Heart left ventricle (tissue), 16 donors: ENCODE measurements around the gene CLMN. TPM values are rescaled to one million over a fixed set of nuclear protein-coding genes. Genes with fewer than 3 reads are reported as not detected.

Experiments
- ATAC-seq, 4 donors: fragments of 200-7000 bp; cut with Tn5 transposase; one replicate each; pipeline ENCODE4 v1.9.1; 2020 to 2022; ENCODE audit warnings: moderate library complexity in 4 of 4, mild to moderate bottlenecking in 3 of 4, moderate number of reproducible peaks in 1 of 4
- DNase-seq, 5 donors: peaks; one replicate each; pipeline ENCODE4 v3.0.0-alpha.2; 2020
- H3K27ac ChIP-seq, 12 donors: fragments of 200-600 bp; sonication (generic) in 4 of 12; one replicate each; pipeline versions ENCODE4 v1.5.0 to v1.8.0; 2016 to 2022; ENCODE audit warnings: mild to moderate bottlenecking in 2 of 12
- H3K27me3 ChIP-seq, 9 donors: fragments of 200-600 bp; sonication (generic) in 2 of 9; one replicate each; pipeline versions ENCODE4 v1.5.1 to v1.8.0; 2016 to 2022; ENCODE audit warnings: mild to moderate bottlenecking in 3 of 9
- H3K36me3 ChIP-seq, 9 donors: fragments of 200-600 bp; sonication (generic) in 2 of 9; one replicate each; pipeline versions ENCODE4 v1.5.0 to v1.8.0; 2018 to 2022; ENCODE audit warnings: mild to moderate bottlenecking in 2 of 9
- H3K4me1 ChIP-seq, 12 donors: fragments of 200-600 bp; sonication (generic) in 4 of 12; one replicate each; pipeline versions ENCODE4 v1.5.0 to v1.8.0; 2016 to 2022; ENCODE audit warnings: mild to moderate bottlenecking in 3 of 12
- H3K4me3 ChIP-seq, 12 donors: fragments of 200-600 bp; sonication (generic) in 4 of 12; one replicate each; pipeline versions ENCODE4 v1.5.0 to v1.8.0; 2017 to 2022; ENCODE audit warnings: mild to moderate bottlenecking in 9 of 12, moderate library complexity in 4 of 12
- H3K9me3 ChIP-seq, 12 donors: fragments of 200-600 bp; sonication (generic) in 4 of 12; one replicate each; pipeline versions ENCODE4 v1.5.0 to v1.8.0; 2016 to 2022; ENCODE audit warnings: mild to moderate bottlenecking in 1 of 12
- POLR2A ChIP-seq, 2 donors: fragments of 450-650 bp; IDR thresholded peaks; one replicate each; pipeline ENCODE4 v1.6.1; 2017; ENCODE audit warnings: antibody characterized with exemption in 2 of 2, mild to moderate bottlenecking in 2 of 2, moderate library complexity in 2 of 2
- WGBS, 4 donors: extraction: QIAGEN DNeasy Blood & Tissue Kit in 2 of 4; methylation state at CpG; one replicate each; pipeline versions ENCODE4 v1.1.5 to v1.1.7; 2013 to 2018; 5-methylcytosine and 5-hydroxymethylcytosine counted together
- intact Hi-C, 10 donors: fragments of 100-400 bp; cut with DNase I; formaldehyde crosslinking; loops; one replicate each; pipeline versions ENCODE4 v1.11.1 to v1.14.2; 2022
- polyA plus RNA-seq, 2 donors: library from polyadenylated mRNA; stranded (reverse); fragments of 200-250 nt; gene quantifications; one replicate each; pipeline ENCODE4 v1.2.3, GENCODE V29; 2013
- total RNA-seq, 9 donors: library from RNA; depleted of rRNA in 2 of 9; stranded (reverse); fragments of >200 nt in 2 of 9; fragmentation: NEBNext Ultra II Directional in 3 of 9; extraction: Animal tissue kit (Norgen Biotek cat#: 25700) in 3 of 9; gene quantifications; one replicate each; pipeline versions ENCODE4 v1.1.0 to v1.2.4, GENCODE V29; 2016 to 2023
- TF ChIP-seq, protein P1 (sequence below), 12 donors: fragments of 200-600 bp; sonication (generic) in 4 of 12; IDR thresholded peaks; one replicate each; pipeline versions ENCODE4 v1.5.0 to v1.8.0; 2018 to 2022; ENCODE audit warnings: antibody characterized with exemption in 12 of 12, mild to moderate bottlenecking in 5 of 12
- donor health status: ischemic (EF 13 %, LVEDD 7.1; RV severe dilation, severe dysfunction).
- donor health status: healthy with polysubstance abuse.
- donor health status: DM: no; HTN: yes; CAD: no.
- donor health status: DM: no; HTN: no; CAD: no.
- donor health status: ischemic (EF 25% LVEDD 6.9; RV normal size, moderate dysfunction).
- donor health status: ischemic (EF 25% LVEDD 5.7; RV mildly dilated, moderate dysfunction).
- donor health status: healthy.
- donor health status: DM: yes; HTN: yes; CAD: no.
- donor health status: ischemic (EF 35%, LVEDD 5.7; RV mildly dilated, moderate dysfunction).
- donor health status: nonischemic (EF 11% LVEDD 7.7; RV severe dilation, severe dysfunction).
- donor health status: DM: yes; HTN: yes; CAD: no.
- donor health status: PGD.
- donor health status: ischemic (EF 29% LVEDD 5.4; RV normal size, mild dysfunction).
- donor health status: nonischemic (EF 23%, LVEDD 6.1; RV moderate dilation, normal function).

The CLMN gene
- total and polyA plus RNA-seq, 11 donors, result 3.1 to 10.2 (median 6.7) TPM

DNA sequence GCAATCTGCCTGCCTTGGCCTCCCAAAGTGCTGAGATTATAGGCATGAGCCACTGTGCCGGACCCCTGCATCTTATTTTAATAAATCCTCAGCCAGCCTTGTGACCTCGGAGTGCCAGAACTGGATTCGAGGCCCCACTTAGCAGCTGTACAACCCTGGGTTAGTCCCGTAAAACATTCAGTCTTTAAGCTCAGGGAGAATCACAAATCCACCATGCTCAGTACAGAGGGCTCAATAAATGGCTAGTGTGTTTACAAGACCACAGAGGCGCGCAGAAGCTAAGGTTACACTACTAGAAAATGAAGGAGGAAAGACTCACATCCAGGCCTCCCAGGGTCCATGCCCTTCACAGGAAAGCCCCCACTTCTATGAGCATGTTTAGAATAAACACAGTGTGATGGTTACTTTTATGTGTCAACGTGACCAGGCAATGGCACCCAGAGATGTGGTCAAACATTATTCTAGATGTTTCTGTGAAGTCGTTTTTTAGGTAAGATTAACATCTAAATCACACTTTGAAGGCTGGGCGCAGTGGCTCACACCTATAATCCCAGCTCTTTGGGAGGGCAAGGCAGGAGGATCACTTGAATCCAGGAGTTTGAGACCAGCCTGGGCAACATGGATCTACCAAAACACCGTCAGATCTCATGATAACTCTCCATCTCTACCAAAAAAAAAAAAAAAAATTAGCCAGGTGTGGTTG lies 55.3 kb downstream of the CLMN start:
- WGBS, 4 donors, result 86 to 94% (median 92%) methylated on average over 9 to 10 of the region's 10 CpGs
- intact Hi-C loops, result no loop called here

DNA sequence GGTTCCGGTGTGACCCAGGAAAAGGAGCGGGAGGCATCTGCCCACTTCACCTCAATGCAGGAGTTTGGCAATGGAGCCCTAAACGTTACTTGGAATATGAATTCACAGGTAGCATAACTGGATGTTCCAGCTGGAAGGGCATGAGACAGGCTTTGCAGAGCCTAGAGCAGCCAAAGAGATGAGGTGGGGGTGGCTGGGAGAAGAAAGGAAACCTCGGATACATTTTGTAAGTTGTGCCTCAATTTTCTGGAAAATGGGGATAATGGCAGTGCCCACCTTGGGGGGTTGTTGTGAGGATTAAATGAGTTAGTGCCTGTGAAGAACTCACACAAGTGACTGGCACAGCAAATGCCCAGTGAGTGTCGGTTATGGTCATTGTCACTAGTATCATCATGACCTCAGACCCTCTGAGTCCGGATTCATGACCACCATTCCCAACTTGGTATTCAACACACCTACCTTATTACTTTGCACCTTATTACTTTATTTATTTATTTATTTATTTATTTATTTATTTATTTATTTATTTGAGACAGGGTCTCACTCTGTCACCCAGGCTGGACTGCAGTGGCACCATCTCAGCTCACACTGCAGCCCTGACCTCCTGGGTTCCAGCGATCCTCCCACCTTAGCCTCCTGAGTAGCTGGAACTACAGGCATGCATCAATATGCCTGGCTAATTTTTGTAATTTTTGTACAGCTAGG lies 56.0 kb downstream of the CLMN start:
- DNase-seq, result no peak
- 96 to 97% (median 96%) methylated on average over 7 of the region's 7 CpGs for WGBS, 4 donors
- Histone ChIP-seq H3K4me1 (peaks cover 9 to 55% (median 34%) of the 10 kb centered on the region in 12 donors), H3K9me3 (peaks cover 0 to 10% (median 0%) of the 10 kb centered on the region in 12 donors), H3K27ac (no peak overlapping the region), H3K4me3 (no peak overlapping the region), H3K36me3 (no peaks in the 10 kb centered on the region), H3K27me3 (no peaks in the 10 kb centered on the region)
- TF ChIP-seq, protein P1, sequence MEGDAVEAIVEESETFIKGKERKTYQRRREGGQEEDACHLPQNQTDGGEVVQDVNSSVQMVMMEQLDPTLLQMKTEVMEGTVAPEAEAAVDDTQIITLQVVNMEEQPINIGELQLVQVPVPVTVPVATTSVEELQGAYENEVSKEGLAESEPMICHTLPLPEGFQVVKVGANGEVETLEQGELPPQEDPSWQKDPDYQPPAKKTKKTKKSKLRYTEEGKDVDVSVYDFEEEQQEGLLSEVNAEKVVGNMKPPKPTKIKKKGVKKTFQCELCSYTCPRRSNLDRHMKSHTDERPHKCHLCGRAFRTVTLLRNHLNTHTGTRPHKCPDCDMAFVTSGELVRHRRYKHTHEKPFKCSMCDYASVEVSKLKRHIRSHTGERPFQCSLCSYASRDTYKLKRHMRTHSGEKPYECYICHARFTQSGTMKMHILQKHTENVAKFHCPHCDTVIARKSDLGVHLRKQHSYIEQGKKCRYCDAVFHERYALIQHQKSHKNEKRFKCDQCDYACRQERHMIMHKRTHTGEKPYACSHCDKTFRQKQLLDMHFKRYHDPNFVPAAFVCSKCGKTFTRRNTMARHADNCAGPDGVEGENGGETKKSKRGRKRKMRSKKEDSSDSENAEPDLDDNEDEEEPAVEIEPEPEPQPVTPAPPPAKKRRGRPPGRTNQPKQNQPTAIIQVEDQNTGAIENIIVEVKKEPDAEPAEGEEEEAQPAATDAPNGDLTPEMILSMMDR (IDR thresholded peaks at IDR 0.05), result no peak
- no peak for TF ChIP-seq POLR2A (IDR thresholded peaks at IDR 0.05)
- no peak for ATAC-seq
- intact Hi-C loops, result no loop called here

More for the DNA sequence above, 55.3 kb downstream of the CLMN start:
- H3K27me3 ChIP-seq, result no peaks in the 10 kb centered on the region
- H3K36me3 ChIP-seq, result no peaks in the 10 kb centered on the region
- peaks cover 8 to 48% (median 31%) of the 10 kb centered on the region in 12 donors for H3K4me1 ChIP-seq
- H3K4me3 ChIP-seq, result no peak overlapping the region
- no peak overlapping the region for H3K27ac ChIP-seq
- DNase-seq, result no peak
- ATAC-seq, result no peak
- no peak for TF ChIP-seq POLR2A (IDR thresholded peaks at IDR 0.05)
- TF ChIP-seq, protein P1 (IDR thresholded peaks at IDR 0.05), result no peak
- peaks cover 0 to 10% (median 0%) of the 10 kb centered on the region in 12 donors for H3K9me3 ChIP-seq

DNA sequence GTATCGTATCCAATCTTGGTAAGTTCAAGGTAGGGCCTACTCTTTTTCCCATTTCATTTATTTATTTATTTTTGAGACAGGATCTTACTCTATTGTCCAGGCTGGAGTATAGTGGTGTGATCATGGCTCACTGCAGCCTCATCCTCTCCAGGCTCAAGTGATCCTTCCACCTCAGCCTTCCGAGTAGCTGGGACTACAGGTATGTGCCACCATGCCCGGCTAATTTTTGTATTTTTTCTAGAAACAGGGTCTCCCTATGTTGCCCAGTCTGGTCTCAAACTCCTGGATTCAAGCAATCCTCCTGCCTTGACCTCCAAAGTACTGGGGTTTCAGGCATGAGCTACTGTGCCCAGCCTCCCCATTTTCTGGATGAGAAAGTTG lies 57.2 kb downstream of the CLMN start:
- Histone ChIP-seq H3K4me1 (peaks cover 9 to 57% (median 34%) of the 10 kb centered on the region in 12 donors), H3K27ac (peak overlapping the region in 7 of 12 donors; percentile 9 to 70 (median 58))

More for the DNA sequence above, 57.2 kb downstream of the CLMN start:
- 63 to 79% (median 73%) methylated on average over 3 of the region's 3 CpGs for WGBS, 4 donors
- no peak overlapping the region for H3K4me3 ChIP-seq
- DNase-seq, result no peak
- no peaks in the 10 kb centered on the region for H3K36me3 ChIP-seq
- intact Hi-C loops, result no loop called here
- no peaks in the 10 kb centered on the region for H3K27me3 ChIP-seq
- no peak for TF ChIP-seq POLR2A (IDR thresholded peaks at IDR 0.05)
- TF ChIP-seq, protein P1 (IDR thresholded peaks at IDR 0.05), result no peak
- no peak for ATAC-seq
- peaks cover 0 to 10% (median 0%) of the 10 kb centered on the region in 12 donors for H3K9me3 ChIP-seq
